HG02571 (cell line): ENCODE measurements around the gene RAB5IF.
A peak's percentile ranks its signal among the peaks of the same experiment; 100 is the strongest.
"Not testable (repeated sequence)": the region's sequence is repeated elsewhere in the genome, so short reads cannot be mapped to it uniquely, and the experiment has no call there.

Source experiments
- ATAC-seq: cut with Tn5 transposase; IDR thresholded peaks from one replicate; pipeline ENCODE4 v1.9.1; 2021; ENCODE audit warnings: mild to moderate bottlenecking, moderate library complexity; ENCODE audit not compliant: unreplicated experiment

Gene RAB5IF

GRCh38 chr20:36585410-36586125 is 20.0 kb upstream of the RAB5IF start:
- ATAC-seq: no peak

- ATAC-seq: no peak
These were observed 18.1 kb upstream of the RAB5IF start for GRCh38 chr20:36587388-36588070.

DNA sequence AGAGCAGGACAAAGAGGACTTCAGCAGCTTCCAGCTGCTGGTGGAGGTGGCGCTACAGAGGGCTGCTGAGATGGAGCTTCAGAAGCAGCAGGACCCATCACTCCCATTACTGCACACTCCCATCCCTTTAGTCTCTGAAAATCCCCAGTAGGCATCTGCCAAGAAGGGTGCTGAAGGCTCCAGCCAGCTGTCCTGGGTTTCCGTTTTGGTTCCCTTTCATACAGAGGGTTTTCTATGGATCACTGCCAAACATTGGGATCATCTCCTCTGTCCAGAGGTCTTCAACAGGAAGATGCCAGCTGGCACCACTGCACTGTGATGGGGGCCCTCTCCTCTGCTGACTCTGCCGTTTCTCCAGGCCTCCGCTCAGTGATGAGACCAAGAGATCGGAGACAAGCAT is 14.3 kb upstream of the RAB5IF start:
- ATAC-seq: no peak

GRCh38 chr20:36591854-36592641 is 13.5 kb upstream of the RAB5IF start:
- ATAC-seq: no peak

GRCh38 chr20:36593347-36593929 is 12.1 kb upstream of the RAB5IF start:
- ATAC-seq: no peak

GRCh38 chr20:36599912-36600345 is 5.7 kb upstream of the RAB5IF start:
- ATAC-seq: no peak

- no peak for ATAC-seq
These were observed 4.0 kb upstream of the RAB5IF start for GRCh38 chr20:36601540-36601939.

DNA sequence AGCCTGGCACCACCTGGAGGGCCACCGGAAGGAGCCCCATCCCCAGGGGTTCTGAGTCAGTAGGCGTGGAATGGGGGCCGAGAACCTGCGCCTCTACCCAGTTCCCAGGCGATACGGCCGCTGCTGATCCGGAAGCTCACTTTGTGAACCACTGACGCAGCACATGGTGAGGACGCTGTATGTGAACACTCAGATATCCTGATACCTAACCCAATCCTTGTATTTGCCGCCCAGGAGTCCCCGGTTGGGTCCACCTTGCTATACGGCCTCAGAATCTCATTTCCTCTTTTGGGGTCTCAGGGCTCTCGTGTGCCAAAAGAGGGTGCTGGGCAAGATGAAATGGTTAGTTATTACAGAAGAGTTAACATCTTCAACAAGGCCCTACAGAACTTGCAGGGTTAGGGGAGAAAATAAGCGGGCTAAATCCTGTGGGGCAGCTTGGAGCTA is 604 bp upstream of the RAB5IF start:
- peak; percentile 16 for ATAC-seq

- peak; percentile 13 for ATAC-seq
These were observed 833 bp downstream of the RAB5IF start for GRCh38 chr20:36606158-36607066.

GRCh38 chr20:36607586-36608387 is 2.2 kb downstream of the RAB5IF start:
- no peak for ATAC-seq

DNA sequence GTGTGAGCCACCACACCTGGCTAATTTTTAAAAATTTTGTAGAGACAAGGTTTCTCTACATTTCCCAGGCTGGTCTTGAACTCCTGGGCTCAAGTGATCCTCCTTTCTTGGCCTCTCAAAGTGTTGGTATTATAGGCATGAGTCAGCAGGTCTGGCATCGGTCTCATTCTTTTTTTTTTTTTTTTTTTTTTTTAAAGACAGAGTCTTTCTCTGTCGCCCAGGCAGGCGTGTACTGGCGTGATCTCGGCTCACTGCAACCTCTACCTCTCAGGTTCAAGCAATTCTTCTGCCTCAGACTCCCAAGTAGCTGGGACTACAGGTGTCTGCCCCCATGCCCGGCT is 2.8 kb downstream of the RAB5IF start:
- not testable (repeated sequence) for ATAC-seq

- no peak for ATAC-seq
These were observed 6.0 kb downstream of the RAB5IF start for GRCh38 chr20:36611625-36612024.

DNA sequence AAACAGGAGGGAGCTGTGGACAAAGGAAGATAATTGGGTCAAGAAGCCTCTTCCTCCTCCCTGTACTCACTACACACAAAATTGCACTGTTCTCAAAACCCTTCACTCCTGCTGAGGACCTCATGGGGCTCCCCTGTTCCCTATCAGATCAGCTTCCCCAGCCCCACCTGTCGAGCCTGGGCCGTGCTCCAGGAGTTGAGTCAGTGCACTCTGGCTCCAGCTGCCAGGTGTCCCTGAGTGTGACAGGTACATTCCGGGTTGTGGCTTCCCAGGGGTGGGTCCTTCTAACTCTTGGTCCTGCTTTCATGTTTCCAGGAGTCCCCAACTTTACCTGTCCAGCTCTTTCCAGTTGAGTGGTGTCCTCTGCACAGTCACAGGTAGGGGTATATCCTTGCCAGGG is 8.4 kb downstream of the RAB5IF start:
- ATAC-seq: no peak

DNA sequence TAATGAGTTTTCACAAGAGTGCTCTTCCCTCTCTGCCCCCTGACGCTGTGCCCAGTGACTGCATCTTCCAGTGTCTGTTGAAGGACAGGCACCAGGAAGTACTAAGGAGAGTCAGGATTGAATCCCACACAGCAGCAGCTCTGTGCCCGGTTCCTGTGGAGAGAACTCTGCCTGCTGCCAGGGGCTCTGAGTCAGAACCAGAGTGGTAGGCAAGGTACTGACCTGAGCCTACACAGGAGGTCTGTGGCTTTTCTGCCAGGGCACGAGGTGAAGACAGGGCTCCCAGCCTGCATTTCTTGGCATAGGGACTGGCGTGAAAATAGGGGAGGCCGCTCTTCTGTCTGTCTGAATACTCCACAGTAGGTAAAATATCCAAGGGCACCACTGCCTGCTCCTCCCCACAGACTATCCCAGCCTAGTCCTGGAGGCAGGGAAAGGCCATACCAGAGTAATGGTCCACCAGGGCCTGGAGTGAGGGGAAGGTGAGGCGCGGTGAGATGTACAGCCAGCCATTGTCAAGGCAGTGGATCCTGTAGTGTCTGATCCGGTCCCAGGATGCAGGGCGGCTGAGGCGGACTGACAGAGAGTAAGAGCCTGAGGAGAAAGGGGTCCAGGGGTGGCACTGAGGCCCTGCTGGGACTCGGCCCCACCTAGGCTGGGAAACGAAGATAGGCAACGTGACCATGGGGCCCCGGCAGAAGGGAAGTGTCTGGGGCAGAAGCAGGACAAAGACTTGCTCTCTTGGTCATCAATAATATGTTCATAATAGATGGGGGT is 9.4 kb downstream of the RAB5IF start:
- no peak for ATAC-seq

DNA sequence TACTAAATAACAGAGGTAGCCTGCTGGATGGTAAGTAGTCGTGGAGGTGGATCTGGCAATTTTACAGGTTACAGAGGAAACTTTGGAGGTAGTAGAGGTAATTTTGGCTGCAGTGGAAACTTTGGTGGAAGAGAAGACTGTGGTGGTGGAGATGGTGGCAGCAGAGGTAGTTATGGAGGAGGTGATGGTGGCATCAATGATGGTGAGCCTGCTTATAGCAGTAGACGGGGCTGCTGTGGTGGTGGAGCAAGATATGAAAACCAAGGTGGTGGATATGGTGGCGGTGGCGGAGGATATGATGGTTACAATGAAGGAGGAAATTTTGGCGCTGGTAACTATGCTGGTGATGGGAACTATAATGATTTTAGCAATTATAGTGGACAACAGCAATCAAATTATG is 15.3 kb downstream of the RAB5IF start:
- no peak for ATAC-seq

GRCh38 chr20:36623444-36623843 is 17.9 kb downstream of the RAB5IF start:
- ATAC-seq: no peak

GRCh38 chr20:36624068-36624943 is 18.7 kb downstream of the RAB5IF start:
- no peak for ATAC-seq

- ATAC-seq: no peak
These were observed 19.4 kb downstream of the RAB5IF start for GRCh38 chr20:36624944-36625324.
